Measurements from ENCODE around the gene ZXDC. TPM values are rescaled to one million over a fixed set of nuclear protein-coding genes. Genes with fewer than 3 reads are reported as not detected.

Gene ZXDC
- 10 to 100 TPM; 40.5 to 97.5 (median 61.2) TPM for total RNA-seq

- peaks cover 49% of the 10 kb centered on the region for H3K4me1 ChIP-seq
- no CpG with 5 or more reads among the region's 112 CpGs for WGBS
These were observed at the start of gene ZXDC for GRCh38 chr3:126475413-126476114. ZXDC (minus strand) TSS chr3:126475891; CDS start chr3:126475865, 26 bp downstream.

DNA sequence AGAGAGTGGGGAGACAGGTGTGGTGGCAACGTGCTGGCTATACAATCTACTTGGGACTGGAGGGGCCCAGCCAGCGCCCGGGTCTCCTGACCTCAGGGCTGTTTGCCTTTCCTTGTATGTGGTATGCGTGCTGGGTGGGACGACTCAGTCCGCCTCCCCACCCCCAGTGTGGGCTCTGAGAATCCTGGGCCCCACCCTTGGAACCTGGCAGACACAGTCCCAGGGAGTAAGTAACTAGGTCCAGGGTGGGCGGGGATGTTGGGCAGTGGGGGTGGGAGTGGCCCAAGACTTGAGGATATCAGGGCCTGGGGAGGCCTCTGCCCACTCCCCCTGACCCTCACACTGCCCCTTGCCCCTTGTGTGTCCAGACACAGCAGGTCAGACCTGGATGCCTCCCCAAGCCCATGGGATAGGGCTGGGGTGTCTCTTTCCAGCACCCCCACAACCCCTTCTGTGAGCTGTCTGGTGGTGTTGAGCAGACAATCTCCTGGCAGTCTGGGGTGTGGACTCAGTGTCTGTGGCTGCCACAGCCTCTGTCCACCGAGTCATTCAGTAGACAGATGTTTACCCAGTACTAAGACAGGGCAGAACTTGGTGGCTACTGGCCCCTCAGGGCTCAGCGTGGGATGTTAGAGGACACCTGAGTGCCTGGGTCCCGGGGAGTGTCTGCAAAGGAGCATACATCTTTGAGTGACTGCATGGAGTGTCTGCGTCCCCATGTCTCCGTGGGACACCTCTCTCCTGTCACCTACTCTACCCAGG is 49.6 kb upstream of the ZXDC start:
- Histone ChIP-seq H3K36me3 (no peaks in the 10 kb centered on the region), H3K27ac (no peak overlapping the region), H3K4me1 (peaks cover 14% of the 10 kb centered on the region), H3K27me3 (peaks cover 33% of the 10 kb centered on the region), H3K4me3 (no peak overlapping the region), H3K9me3 (no peaks in the 10 kb centered on the region)
- no peak for TF ChIP-seq POLR2A (IDR thresholded peaks at IDR 0.05)
- no peak for TF ChIP-seq EP300 (IDR thresholded peaks at IDR 0.05)
- no peak for TF ChIP-seq POLR2AphosphoS5 (IDR thresholded peaks at IDR 0.05)
- TF ChIP-seq CTCF (IDR thresholded peaks at IDR 0.05): no peak
- WGBS: 78% methylated on average over 4 of the region's 12 CpGs
- DNase-seq (ENCODE audit: low spot score in 2 of 2): no peak

More at GRCh38 chr3:126475413-126476114, at the start of gene ZXDC:
- no peaks in the 10 kb centered on the region for H3K27me3 ChIP-seq
- H3K27ac ChIP-seq: peak within 1 kb of the TSS; percentile 93
- H3K36me3 ChIP-seq: peaks cover 5% of the 10 kb centered on the region
- peak; percentile 95 for DNase-seq (ENCODE audit: low spot score in 2 of 2)
- TF ChIP-seq POLR2A (IDR thresholded peaks at IDR 0.05) (peak; percentile 81 to 86), CTCF (IDR thresholded peaks at IDR 0.05) (peak; percentile 19 to 52), EP300 (IDR thresholded peaks at IDR 0.05) (no peak), POLR2AphosphoS5 (IDR thresholded peaks at IDR 0.05) (peak in 1 of 3 donors; percentile 13)
- H3K4me3 ChIP-seq: peak within 1 kb of the TSS; percentile 68
- H3K9me3 ChIP-seq: no peaks in the 10 kb centered on the region

- no peak for DNase-seq (ENCODE audit: low spot score in 2 of 2)
- Histone ChIP-seq H3K36me3 (no peaks in the 10 kb centered on the region), H3K27ac (no peak overlapping the region), H3K4me1 (peaks cover 14% of the 10 kb centered on the region), H3K9me3 (no peaks in the 10 kb centered on the region), H3K4me3 (peak overlapping the region; percentile 50), H3K27me3 (peaks cover 36% of the 10 kb centered on the region)
- 13% methylated on average over 20 of the region's 31 CpGs for WGBS
- no peak for TF ChIP-seq EP300 (IDR thresholded peaks at IDR 0.05)
- no peak for TF ChIP-seq POLR2AphosphoS5 (IDR thresholded peaks at IDR 0.05)
These were observed 48.8 kb upstream of the ZXDC start for GRCh38 chr3:126524429-126524988.

DNA sequence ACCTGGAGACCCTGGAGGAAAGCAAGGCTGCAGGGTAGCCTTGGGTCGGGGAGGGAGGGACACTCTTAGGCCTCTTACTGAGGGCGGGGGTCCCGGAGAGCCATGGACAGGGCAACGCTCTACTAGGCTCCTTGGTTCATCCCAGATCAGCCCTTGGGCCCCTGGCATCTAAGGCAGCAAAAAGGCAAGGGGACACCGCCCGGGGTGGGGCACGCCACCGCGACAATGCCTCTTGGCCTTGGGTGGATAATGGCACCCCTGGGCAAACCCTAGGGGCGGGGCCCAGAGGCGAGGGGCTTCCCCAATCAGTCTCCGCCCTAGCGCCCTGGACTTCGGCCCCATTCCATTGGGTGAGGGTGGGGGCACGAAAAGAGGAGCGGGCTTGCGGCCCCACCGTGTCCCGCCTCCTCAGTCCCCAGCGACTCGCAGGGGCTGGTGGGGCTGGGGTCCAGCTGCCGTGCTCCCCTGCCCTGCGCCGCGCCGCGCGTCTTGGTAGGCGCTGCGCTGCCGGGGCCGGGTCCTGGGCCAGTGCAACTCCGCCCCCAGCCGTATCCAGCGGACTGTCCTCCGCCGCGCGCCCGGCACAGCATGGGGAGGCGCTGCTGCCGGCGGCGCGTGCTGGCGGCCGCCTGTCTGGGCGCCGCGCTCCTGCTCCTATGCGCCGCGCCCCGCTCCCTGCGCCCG is 48.2 kb upstream of the ZXDC start, which contains the start of gene CHST13:
Gene CHST13 (plus strand): TSS at position 411 of the 684 bp plus-strand sequence. CDS start 178 bp downstream, at position 589.
- Histone ChIP-seq H3K36me3 (no peaks in the 10 kb centered on the region), H3K4me3 (peak within 1 kb of the TSS; percentile 50), H3K27ac (no peak within 1 kb of the TSS), H3K4me1 (peaks cover 14% of the 10 kb centered on the region), H3K27me3 (peaks cover 36% of the 10 kb centered on the region), H3K9me3 (no peaks in the 10 kb centered on the region)
- 0% methylated on average over 14 of the region's 56 CpGs for WGBS
- no peak for DNase-seq (ENCODE audit: low spot score in 2 of 2)
- TF ChIP-seq POLR2AphosphoS5 (IDR thresholded peaks at IDR 0.05) (no peak), EP300 (IDR thresholded peaks at IDR 0.05) (no peak), POLR2A (IDR thresholded peaks at IDR 0.05) (no peak), CTCF (IDR thresholded peaks at IDR 0.05) (no peak)

GRCh38 chr3:126522363-126522788 is 46.7 kb upstream of the ZXDC start:
- peak; percentile 72 to 89 for TF ChIP-seq CTCF (IDR thresholded peaks at IDR 0.05)
- TF ChIP-seq POLR2A (IDR thresholded peaks at IDR 0.05): no peak
- H3K9me3 ChIP-seq: no peaks in the 10 kb centered on the region
- H3K36me3 ChIP-seq: no peaks in the 10 kb centered on the region
- peaks cover 14% of the 10 kb centered on the region for H3K4me1 ChIP-seq
- peaks cover 41% of the 10 kb centered on the region for H3K27me3 ChIP-seq
- WGBS: 2% methylated on average over 6 of the region's 6 CpGs
- H3K4me3 ChIP-seq: no peak overlapping the region
- DNase-seq (ENCODE audit: low spot score in 2 of 2): no peak
- H3K27ac ChIP-seq: no peak overlapping the region

Data from suprapubic skin (tissue), 4 donors.